SK-MEL-5 (cell line): Measurements from ENCODE around the gene CHRNA5. TPM values are rescaled to one million over a fixed set of nuclear protein-coding genes. Genes with fewer than 3 reads are reported as not detected.
"Not testable (repeated sequence)": the region's sequence is repeated elsewhere in the genome, so short reads cannot be mapped to it uniquely, and the experiment has no call there.

Experiments used
- DNase-seq: peaks from one replicate; pipeline ENCODE4 v3.0.0-alpha.2; 2016; ENCODE audit warnings: low read depth, low spot score
- in situ Hi-C: cut with HindIII; loops from 2 replicates; pipeline ENCODE4 v1.10.0; 2016; ENCODE audit warnings: low sequenced_read_pairs, high pct_unique_total_duplicates, low pct_unique_long_range_greater_than_20kb
- total RNA-seq: library from RNA; depleted of rRNA; stranded (reverse); fragments of >200 nt; shearing (Covaris generic); gene quantifications from 2 replicates; pipeline ENCODE4 v1.2.3, GENCODE V29; 2014

CHRNA5 gene
- total RNA-seq, 1 experiment from 2014 or later, result 12.6 TPM

DNA sequence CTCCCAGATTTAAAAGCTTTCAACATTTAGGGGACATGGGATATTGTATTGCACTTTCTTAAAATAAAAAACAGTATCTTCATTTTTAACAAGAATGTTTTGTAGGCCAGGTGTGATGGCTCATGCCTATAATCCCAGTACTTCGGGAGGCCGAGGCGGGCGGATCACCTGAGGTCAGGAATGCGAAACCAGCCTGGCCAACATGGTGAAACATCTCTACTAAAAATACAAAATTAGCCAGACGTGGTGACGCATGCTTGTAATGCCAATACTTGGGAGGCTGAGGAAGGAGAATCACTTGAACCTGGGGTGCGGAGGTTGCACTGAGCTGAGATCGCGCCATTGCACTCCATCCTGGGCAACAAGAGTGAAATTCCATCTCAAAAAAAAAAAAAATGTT lies 5.1 kb upstream of the CHRNA5 start:
- in situ Hi-C loops, DNase-seq: not testable (repeated sequence)

DNA sequence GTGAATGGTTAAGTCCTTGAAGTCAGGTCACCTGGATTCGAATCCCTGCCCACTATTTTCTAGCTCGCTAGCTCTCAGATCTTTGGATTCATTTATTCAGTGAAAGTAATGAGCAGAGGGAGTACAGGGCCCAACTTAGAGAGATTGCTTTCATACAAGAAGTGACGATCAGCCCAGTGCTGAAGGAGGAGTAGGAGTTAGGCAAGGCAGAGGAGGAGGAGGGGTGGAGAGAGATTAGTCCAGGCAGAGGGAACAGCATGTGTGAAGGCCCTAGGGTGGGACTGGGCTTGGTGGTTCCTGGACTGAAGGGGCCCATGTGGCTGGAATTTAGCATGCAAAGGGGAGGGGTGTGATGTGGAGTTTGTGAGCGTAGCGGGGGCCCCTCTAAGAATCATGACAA lies 3.8 kb upstream of the CHRNA5 start:
- DNase-seq, result no peak
- in situ Hi-C loops, result no loop called here

DNA sequence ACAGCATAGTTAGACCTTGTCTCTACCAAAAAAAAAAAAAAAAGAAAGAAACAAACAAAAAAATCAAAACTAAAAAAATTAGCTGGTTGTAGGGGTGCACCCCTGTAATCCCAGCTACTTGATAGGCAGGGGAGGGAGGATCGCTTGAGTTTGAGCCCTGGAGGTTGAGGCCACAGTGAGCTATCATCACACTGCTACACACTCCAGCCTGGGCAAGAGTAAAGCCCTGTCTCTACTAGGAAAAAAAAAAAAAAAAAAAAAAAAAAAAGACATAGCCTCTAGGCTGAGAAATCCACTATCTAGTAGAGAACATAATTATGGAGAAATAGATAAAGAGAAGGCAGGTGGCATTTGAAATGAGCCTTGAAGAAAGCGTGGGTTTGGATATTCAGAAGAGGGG lies 2.2 kb upstream of the CHRNA5 start:
- DNase-seq, result no peak
- in situ Hi-C loops, result no loop called here

DNA sequence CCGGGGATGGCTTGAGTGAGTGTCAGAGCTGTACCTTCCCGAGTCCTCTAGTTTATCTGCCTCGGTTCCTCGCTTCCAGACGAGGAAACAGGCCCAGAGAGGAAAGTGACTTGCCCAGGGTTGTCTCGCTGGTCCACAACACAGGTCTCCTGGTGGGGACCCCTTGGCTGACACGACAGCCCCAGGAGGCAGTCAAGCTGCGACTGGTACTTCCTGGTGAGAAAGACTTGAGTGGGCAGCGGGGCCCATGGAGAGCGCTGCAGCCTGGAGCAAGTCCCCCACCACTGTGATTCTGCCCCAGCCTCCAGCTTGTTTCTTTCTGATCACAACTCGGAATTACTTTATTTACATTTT lies 600 bp upstream of the CHRNA5 start:
- no peak for DNase-seq
- in situ Hi-C loops, result no loop called here

DNA sequence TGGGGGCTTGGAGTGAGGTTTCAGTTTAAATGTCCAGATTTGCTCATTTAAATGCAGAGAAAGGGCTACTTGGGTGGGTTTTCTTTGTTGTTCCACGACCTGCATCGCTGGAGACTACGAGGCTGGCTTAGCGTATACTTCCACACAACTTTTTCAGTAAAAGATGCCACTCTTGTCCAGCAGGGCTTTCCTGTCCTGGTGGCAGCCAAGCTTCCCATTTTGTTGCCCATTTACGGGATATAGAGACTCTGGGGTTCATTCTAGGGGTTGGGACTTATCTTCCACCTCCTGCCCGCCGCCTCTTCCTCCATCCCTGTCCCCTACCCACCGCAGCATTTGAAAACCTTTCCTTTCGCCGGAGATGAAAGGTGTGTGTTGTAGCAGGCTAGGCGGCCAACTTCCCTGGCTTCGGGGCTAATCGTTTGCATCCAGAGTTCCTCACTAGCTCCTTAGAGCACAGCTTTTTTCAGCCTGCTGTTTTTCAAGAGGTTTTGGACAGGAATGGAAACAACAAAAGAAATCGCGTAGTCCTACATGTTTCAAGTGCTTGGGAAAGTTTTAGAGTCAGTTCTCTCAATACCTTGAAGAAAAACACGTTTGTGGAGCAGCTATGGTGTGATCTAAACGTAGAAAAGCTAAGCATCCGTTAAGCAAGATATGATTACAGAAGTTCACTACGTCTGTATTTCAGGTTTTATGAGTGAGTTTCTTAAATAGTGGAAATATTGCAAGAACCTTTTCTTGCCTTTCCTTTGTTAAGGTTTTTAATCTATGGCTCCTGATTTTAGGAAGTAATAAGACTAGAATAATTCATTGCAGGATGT lies 843 bp downstream of the CHRNA5 start:
- peak; percentile 48 for DNase-seq
- in situ Hi-C loops, result no loop called here

DNA sequence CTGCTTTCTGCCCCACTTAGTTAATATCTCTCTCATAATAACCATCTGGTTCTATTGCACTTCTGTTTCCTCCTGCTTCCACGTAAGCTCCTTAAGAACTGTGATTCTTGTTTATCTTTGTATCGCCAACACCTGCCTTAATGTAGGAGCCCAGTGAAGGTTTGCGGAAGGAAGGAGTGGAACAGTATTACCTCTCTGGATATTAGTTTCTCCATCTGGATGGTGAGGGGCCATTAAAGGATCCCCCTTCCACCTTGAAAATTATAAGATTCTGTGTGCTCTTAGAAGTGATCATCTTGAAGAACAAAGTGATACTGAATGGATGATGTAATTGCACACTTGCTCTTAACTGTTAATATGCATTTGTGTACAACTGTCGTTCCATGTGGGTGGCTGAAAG lies 2.2 kb downstream of the CHRNA5 start:
- DNase-seq, result no peak
- in situ Hi-C loops, result no loop called here

DNA sequence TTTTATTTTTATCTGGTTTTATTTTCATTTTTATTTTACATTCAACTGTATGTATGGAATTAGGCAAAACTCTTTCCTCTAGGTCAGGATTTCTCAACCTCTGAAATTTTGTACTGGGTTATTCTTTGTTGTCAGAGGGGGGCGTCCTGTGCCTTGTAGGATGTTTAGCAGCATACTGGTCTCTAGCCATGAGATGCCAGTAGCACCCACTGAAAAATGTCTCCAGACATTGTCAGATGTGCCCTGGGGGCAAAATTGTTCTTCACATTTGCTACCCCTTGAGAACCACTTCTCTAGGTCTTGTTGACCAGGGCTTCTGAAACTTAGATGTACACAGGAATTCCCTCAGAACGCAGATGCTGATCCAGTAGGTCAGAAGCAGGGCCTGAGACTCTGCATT lies 5.4 kb downstream of the CHRNA5 start:
- DNase-seq, result peak; percentile 60
- in situ Hi-C loops, result no loop called here

DNA sequence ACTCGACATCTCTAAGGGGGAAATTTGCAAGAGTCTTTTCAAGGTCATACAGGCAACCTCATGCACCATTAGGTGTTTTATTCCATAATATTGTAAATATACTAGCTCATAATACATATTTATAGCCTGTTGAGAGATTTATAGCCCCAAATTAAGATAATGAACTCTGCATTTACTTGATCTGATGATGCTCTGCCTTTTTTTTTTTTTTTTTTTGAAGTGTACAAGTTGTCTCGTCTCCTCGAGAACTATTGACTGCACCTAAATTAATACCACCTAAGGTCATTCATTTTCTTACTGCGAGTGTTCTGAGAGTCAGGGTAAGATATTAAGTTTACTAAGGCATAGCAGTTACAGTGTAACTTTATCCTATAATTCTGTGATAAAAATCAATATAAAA lies 6.1 kb downstream of the CHRNA5 start:
- DNase-seq, result no peak
- in situ Hi-C loops, result no loop called here

DNA sequence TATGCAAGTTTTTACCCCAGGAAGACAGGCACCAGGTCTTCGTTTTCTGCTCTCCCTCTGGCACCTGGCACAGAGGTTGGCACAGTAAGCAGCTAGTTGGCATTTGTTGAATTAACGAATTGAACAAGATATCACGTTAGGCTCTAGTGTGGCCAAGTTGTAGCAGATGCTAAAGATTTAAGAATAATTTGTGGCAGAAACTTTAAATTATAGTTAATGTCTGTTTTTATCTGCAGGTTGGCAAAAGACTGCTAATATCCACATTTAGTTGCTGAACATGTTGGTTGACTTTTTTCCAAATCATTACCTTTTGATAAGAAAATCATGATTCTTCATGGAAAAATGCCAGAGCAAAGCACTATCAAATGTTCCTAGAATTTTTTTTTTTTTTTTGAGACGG lies 8.1 kb downstream of the CHRNA5 start:
- no peak for DNase-seq
- in situ Hi-C loops, result no loop called here

DNA sequence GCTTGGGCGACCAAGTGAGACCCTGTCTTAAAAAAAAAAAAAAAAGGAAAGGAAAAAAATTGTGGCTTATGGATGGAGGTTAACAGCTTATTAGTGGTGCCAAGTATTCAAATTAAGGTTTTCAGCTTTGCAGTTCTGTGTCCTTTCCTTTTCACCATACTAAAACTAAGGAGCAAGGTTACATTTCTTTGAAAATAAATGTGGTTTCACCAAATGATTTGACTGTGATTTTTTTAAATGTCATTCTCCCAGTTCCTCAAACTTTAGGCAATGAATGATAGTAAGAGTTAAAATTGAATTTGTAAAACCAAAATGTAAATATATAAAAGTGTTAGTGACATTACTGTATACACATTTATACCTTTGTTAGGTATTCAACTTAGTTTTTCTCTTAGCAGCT lies 9.6 kb downstream of the CHRNA5 start:
- no peak for DNase-seq
- in situ Hi-C loops, result no loop called here

DNA sequence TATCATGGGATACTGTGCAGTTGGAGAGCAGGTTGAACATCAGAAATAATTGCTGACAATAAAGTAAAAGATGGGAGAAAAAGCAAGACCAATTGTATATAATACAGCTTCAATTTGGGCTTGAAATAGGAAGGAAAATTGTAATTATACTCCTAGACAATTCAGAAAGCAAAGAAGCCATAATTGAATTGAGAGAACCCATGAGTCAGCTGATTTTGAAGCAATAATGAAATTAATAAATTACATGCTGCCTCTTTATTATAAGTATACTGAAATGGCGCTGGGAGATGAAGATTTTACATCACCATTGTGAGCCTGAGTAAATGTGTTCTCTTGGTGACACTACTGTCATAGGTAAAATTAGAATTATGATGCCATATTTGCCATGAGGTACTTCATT lies 32.3 kb downstream of the CHRNA5 start:
- in situ Hi-C loops, result no loop called here
- no peak for DNase-seq

DNA sequence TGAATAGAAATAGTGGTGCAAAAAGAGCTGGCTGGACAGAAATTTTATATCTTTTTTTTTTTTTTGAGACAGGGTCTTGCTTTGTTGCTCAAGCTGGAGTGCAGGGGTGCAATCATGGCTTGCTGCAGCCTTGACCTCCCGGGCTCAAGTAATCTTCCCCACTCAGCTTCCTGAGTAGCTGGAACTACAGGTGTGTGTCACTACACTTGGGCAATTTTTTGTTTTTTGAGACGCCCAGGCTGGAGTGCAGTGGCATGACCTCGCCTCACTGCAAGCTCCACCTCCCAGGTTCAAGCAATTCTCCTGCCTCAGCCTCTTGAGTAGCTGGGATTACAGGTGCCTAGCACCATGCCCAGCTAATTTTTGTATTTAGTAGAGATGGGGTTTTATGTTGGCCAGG lies 33.0 kb downstream of the CHRNA5 start:
- in situ Hi-C loops, result no loop called here

DNA sequence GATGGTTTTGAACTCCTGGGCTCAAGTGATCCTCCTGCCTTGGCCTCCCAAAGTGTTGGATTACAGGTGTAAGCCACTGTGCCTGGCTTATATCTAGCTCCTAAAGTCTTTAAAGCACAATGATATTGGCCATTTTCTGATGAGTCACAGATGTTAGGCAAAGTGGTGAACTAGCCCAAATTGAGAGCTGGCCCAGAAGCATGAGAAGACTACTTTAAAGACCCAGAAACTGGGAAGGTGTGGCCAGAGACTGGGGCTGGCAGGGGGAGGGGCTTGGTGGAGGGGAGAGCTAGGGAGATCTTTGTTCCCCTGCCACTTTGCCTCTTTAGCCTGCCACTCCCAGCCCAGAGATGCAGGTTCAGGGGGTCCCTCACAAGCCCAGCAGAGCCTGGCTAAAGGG lies 33.9 kb downstream of the CHRNA5 start:
- in situ Hi-C loops, result no loop called here
- no peak for DNase-seq

More for the DNA sequence above, 33.0 kb downstream of the CHRNA5 start:
- DNase-seq, result no peak

DNA sequence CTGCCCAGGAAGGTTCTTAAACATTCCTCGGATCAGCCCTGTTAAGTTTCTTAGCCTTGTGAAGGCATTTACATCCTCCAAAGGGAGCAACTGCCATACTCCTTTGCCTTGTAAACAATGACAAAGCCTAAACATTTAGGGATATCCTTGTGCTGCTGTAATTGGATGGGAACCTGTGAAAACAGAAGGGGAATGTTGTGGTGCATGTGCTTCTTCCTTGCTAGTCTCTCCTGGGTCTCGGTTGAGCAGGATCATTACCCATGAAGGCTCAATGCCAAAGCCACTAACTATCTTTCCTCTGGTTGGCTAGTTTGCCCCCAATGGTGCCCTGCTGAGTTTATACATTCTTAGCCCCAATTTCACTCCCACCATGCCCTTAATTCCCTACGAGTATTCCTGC lies 38.1 kb downstream of the CHRNA5 start:
- DNase-seq, result no peak
- in situ Hi-C loops, result no loop called here

DNA sequence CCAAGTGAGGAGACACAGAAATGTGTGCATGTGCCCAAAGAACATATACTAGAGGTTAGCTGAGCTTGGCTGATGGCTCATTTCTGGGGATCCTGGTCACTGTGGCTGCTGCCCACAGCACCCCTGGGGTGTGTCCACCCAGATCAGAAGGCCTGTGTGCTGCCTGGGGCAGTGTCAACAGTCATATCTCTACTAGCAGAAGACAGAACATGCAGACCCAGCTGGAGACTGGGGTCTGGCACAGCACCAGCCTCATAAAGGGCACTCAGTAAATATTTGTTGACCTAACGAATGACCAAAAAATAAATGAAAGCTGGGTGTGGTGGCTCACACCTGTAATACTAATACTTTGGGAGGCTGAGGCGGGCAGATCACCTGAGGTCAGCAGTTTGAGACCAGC lies 39.1 kb downstream of the CHRNA5 start:
- in situ Hi-C loops, result no loop called here

DNA sequence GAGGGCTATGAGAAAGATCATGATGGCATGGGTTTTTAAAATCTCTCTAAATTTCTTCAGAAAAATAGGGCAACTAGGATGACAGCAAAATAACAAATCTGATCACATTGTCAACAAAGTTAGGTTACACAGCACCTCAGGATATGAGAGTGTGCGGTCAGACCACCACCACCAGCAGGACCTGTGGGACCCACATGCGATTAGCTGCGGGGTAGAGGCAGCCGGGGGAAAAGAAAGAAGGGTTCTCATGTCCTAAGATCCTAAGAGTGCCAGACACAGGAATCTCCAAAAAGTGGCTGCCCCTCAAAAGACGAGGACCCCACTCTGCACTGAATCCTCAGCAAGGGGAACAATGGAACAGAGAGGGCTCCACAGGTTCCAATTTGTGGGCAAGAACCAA lies 39.9 kb downstream of the CHRNA5 start:
- in situ Hi-C loops, result no loop called here
- no peak for DNase-seq

More for the DNA sequence above, 39.1 kb downstream of the CHRNA5 start:
- no peak for DNase-seq

DNA sequence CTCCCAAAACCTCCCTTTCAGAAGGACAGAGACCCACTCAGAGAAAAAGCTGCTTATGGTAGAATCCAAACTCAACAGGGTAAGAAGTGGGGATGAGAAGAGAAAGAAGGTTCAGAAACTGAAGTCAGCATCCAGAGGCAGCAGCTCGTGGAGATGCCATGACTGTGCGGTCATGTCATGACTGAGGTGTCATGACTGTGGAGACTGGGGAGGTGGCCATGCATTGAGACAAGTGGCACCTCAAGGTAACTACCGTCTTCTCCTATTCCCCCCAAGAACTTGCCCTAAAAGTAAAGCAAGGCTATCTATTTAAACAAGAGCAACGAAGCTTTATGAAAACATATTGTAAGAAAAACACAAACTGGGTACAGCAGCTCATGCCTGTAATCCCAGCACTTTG lies 40.4 kb downstream of the CHRNA5 start:
- in situ Hi-C loops, result no loop called here
- no peak for DNase-seq

DNA sequence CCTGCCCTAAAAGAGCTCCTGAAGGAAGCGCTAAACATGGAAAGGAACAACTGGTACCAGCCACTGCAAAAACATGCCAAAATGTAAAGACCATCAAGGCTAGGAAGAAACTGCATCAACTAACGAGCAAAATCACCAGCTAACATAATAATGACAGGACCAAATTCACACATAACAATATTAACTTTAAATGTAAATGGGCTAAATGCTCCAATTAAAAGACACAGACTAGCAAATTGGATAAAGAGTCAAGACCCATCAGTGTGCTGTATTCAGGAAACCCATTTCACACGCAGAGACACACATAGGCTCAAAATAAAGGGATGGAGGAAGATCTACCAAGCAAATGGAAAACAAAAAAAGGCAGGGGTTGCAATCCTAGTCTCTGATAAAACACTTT lies 44.2 kb downstream of the CHRNA5 start:
- DNase-seq, in situ Hi-C loops: not testable (repeated sequence)

DNA sequence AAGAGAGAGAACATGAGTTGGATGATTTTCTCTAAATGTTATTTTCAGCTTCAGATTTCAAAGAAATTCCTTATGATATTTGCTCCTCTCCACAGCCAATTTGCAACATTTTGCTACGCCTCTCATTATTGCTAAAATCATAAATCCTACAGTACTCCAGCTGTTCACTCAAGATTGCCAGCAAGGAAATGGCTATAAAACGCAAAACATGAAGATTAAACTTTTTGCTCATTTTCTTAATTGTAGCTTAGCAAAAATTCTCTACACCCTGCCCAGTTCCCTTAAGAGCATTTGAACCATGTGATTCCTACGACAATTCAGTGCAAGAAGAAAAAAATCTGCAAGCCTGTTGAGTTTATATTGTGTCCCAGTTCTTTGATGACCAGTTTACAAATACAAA lies 48.7 kb downstream of the CHRNA5 start:
- in situ Hi-C loops, result no loop called here

DNA sequence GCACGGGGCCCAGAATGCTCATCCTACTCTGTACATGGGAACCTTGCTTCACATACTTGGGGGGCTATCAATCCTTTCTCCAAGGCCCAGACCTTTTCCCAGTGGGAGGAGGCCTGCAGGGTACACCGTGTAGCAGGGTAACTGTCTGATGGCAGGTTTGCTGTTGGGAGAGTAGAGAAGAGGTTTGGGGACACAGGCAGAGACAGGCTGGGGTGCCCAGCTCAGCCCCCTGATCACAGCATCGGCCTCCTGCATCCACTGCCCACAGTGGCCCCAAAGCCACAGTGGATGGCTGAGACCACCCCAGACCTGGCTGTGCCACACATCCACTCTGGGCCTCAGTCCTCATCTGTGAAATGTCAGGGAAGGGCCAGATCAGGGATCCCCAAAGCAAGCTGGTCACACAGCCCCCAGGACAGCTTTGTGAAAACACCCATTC lies 49.9 kb downstream of the CHRNA5 start:
- in situ Hi-C loops, result no loop called here
- DNase-seq, result no peak

More for the DNA sequence above, 48.7 kb downstream of the CHRNA5 start:
- no peak for DNase-seq
